Esophagus squamous epithelium (tissue), 4 donors: ENCODE measurements around the gene TSR3.

Experiments
- CTCF ChIP-seq, 6 experiments: fragments of 450-650 bp in 4 of 6; fragments of 200-600 bp in 2 of 6; sonication (generic) in 2 of 6; IDR thresholded peaks; one replicate each; pipeline ENCODE4 v1.5.1; 2016 to 2019; ENCODE audit warnings: antibody characterized with exemption in 6 of 6, mild to moderate bottlenecking in 4 of 6, moderate library complexity in 4 of 6
- POLR2A ChIP-seq, 4 donors: fragments of 450-650 bp; IDR thresholded peaks; one replicate each; pipeline ENCODE4 v1.6.1; 2017; ENCODE audit warnings: antibody characterized with exemption in 4 of 4, mild to moderate bottlenecking in 4 of 4, moderate library complexity in 3 of 4

DNA sequence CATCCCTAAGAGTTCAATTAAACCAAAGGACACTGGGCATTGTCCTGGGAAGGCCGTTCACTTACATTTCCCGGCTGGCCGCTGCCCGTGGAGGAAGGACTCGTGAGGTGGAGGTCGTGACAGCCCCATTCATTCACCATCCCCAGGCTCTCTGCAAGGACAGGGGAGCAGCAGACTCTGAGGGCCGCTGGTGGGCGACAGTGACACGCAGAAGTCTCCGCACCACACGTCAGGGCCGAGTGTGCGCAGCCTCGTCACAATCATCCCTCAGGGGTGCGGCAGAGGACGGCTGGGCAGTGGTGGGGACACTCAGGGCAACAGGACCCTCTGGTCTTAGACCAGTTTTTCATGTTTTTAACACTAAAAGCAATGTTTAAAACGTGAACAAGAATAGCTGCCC lies 41.1 kb upstream of the TSR3 start:
- no peak for TF ChIP-seq CTCF (IDR thresholded peaks at IDR 0.05)
- no peak for TF ChIP-seq POLR2A (IDR thresholded peaks at IDR 0.05)
